H1 (cell line): ENCODE data around the gene TBK1. TPM values are rescaled to one million over a fixed set of nuclear protein-coding genes. Genes with fewer than 3 reads are reported as not detected.

ENCODE experiments used
- CTCF ChIA-PET: fragments of 300-600 bp; sonication (Branson Sonifier 250); formaldehyde crosslinking; loops from one replicate; lab custom pipeline; 2021; ENCODE audit not compliant: partially characterized antibody; lab: Charles Lee
- POLR2A ChIA-PET: fragments of 300-600 bp; sonication (Branson Sonifier 250); formaldehyde crosslinking; loops from one replicate; lab custom pipeline; 2021; ENCODE audit warnings: inconsistent platforms; ENCODE audit not compliant: partially characterized antibody; lab: Charles Lee
- DNase-seq, 2 experiments: peaks; one replicate each; pipeline versions ENCODE4 v3.0.0 to v3.0.0-alpha.2; 2010 to 2022; ENCODE audit warnings: low spot score in 2 of 2, low read depth in 1 of 2, mixed read lengths in 1 of 2
- FAIRE-seq: peaks from 2 replicates; lab custom pipeline; 2011; peaks lifted over from hg19 to GRCh38; lab: Jason Lieb, UNC
- H2AFZ ChIP-seq: 2 replicates; pipeline ENCODE4 v1.8.1; 2012; ENCODE audit warnings: low read length, inconsistent platforms
- H2AK5ac ChIP-seq: 2 replicates; pipeline ENCODE4 v1.6.1; 2013; ENCODE audit warnings: low read depth, low read length
- H2BK120ac ChIP-seq: replicated peaks from 2 replicates; pipeline ENCODE3; 2013; ENCODE audit warnings: low read depth, low read length, inconsistent platforms
- H2BK12ac ChIP-seq: 2 replicates; pipeline ENCODE4 v1.6.1; 2013; ENCODE audit warnings: low read depth, low read length
- H2BK15ac ChIP-seq: 2 replicates; pipeline ENCODE4 v1.6.1; 2013; ENCODE audit warnings: low read length
- H2BK20ac ChIP-seq: 2 replicates; pipeline ENCODE4 v1.6.1; 2013; ENCODE audit warnings: low read length
- H2BK5ac ChIP-seq: 2 replicates; pipeline ENCODE4 v1.6.1; 2013; ENCODE audit warnings: low read depth, low read length
- H3K14ac ChIP-seq: 2 replicates; pipeline ENCODE4 v1.6.1; 2013; ENCODE audit warnings: inconsistent platforms; ENCODE audit not compliant: insufficient read length
- H3K18ac ChIP-seq: 2 replicates; pipeline ENCODE4 v1.6.1; 2013; ENCODE audit warnings: low read length; ENCODE audit errors: extremely low read depth
- H3K23ac ChIP-seq: 2 replicates; pipeline ENCODE4 v1.6.1; 2013; ENCODE audit warnings: inconsistent platforms; ENCODE audit not compliant: insufficient read length
- H3K23me2 ChIP-seq: 2 replicates; pipeline ENCODE4 v1.6.1; 2013; ENCODE audit warnings: low read depth, low read length
- H3K27ac ChIP-seq: 2 replicates; pipeline ENCODE4 v1.6.1; 2011; ENCODE audit warnings: low read depth, low read length, inconsistent platforms
- H3K27me3 ChIP-seq, 4 experiments: replicated peaks in 1 of 4; 1 replicate in 1 of 4; 2 replicates in 3 of 4; pipeline versions ENCODE4 v1.6.1 to v1.8.1; 2011 to 2013; ENCODE audit warnings: low read length in 3 of 4, mild to moderate bottlenecking in 3 of 4, inconsistent platforms in 2 of 4, mixed read lengths in 2 of 4, moderate library complexity in 1 of 4; ENCODE audit not compliant: control insufficient read depth in 3 of 4, insufficient read depth in 3 of 4; ENCODE audit errors: extremely low read depth in 1 of 4
- H3K36me3 ChIP-seq, 4 experiments: 2 replicates each; pipeline versions ENCODE4 v1.6.1 to v1.8.1; 2011 to 2013; ENCODE audit warnings: mild to moderate bottlenecking in 4 of 4, low read length in 3 of 4, moderate library complexity in 2 of 4, control low read depth in 1 of 4, inconsistent platforms in 1 of 4; ENCODE audit not compliant: insufficient read depth in 4 of 4, control insufficient read depth in 2 of 4
- H3K4ac ChIP-seq: replicated peaks from 2 replicates; pipeline ENCODE3; 2013; ENCODE audit warnings: low read length, low read depth, mixed read lengths, inconsistent platforms; ENCODE audit not compliant: insufficient read length
- H3K4me1 ChIP-seq, 4 experiments: replicated peaks in 1 of 4; 1 replicate in 1 of 4; 2 replicates in 3 of 4; pipeline versions ENCODE4 v1.6.1 to v1.8.1; 2011 to 2013; ENCODE audit warnings: low read length in 3 of 4, inconsistent platforms in 2 of 4, mixed read lengths in 1 of 4; ENCODE audit not compliant: insufficient read depth in 4 of 4, control insufficient read depth in 3 of 4
- H3K4me2 ChIP-seq, 2 experiments: 2 replicates each; pipeline versions ENCODE4 v1.6.1 to v1.8.1; 2011 to 2013; ENCODE audit warnings: low read depth in 2 of 2, low read length in 2 of 2, control low read depth in 1 of 2, inconsistent platforms in 1 of 2, mild to moderate bottlenecking in 1 of 2; ENCODE audit not compliant: insufficient read depth in 1 of 2
- H3K4me3 ChIP-seq, 4 experiments: fragments of 200-600, 300-600 bp in 1 of 4; sonication (generic), shearing (Covaris generic), sonication (Bioruptor Twin) in 1 of 4; 2 replicates each; pipeline versions ENCODE4 v1.5.1 to v1.8.1; 2011 to 2016; ENCODE audit warnings: low read length in 4 of 4, low read depth in 3 of 4, control low read depth in 2 of 4, inconsistent platforms in 2 of 4, mild to moderate bottlenecking in 2 of 4, mixed read lengths in 1 of 4, moderate library complexity in 1 of 4; ENCODE audit not compliant: insufficient read depth in 2 of 4; ENCODE audit errors: extremely low read depth in 1 of 4
- H3K56ac ChIP-seq: replicated peaks from 2 replicates; pipeline ENCODE3; 2013; ENCODE audit warnings: low read depth, mild to moderate bottlenecking, mixed read lengths, low read length, inconsistent platforms; ENCODE audit not compliant: insufficient read length
- H3K79me1 ChIP-seq: 2 replicates; pipeline ENCODE4 v1.6.1; 2013; ENCODE audit warnings: low read depth, low read length, control low read depth
- H3K79me2 ChIP-seq, 2 experiments: 2 replicates each; pipeline versions ENCODE4 v1.6.1 to v1.8.1; 2012 to 2013; ENCODE audit warnings: low read length in 2 of 2, mild to moderate bottlenecking in 2 of 2, inconsistent platforms in 1 of 2; ENCODE audit not compliant: insufficient read depth in 2 of 2, control insufficient read depth in 1 of 2
- H3K9ac ChIP-seq, 4 experiments: replicated peaks in 1 of 4; 1 replicate in 1 of 4; 2 replicates in 3 of 4; pipeline versions ENCODE4 v1.6.1 to v1.8.1; 2011 to 2013; ENCODE audit warnings: low read depth in 3 of 4, low read length in 3 of 4, control low read depth in 2 of 4, mild to moderate bottlenecking in 2 of 4, moderate library complexity in 2 of 4, inconsistent platforms in 1 of 4; ENCODE audit errors: extremely low read depth in 1 of 4
- H3K9me3 ChIP-seq, 2 experiments: 2 replicates each; pipeline versions ENCODE4 v1.6.1 to v1.8.1; 2012 to 2013; ENCODE audit warnings: mild to moderate bottlenecking in 2 of 2, moderate library complexity in 2 of 2, control low read depth in 1 of 2, inconsistent platforms in 1 of 2, low read depth in 1 of 2, low read length in 1 of 2, mixed read lengths in 1 of 2; ENCODE audit not compliant: insufficient read depth in 2 of 2
- H4K20me1 ChIP-seq, 2 experiments: replicated peaks in 1 of 2; 2 replicates each; pipeline versions ENCODE3 to v1.8.1; 2011 to 2013; ENCODE audit warnings: inconsistent platforms in 2 of 2, low read length in 2 of 2, mild to moderate bottlenecking in 1 of 2; ENCODE audit not compliant: insufficient read depth in 2 of 2, control insufficient read depth in 1 of 2
- H4K5ac ChIP-seq: 2 replicates; pipeline ENCODE4 v1.6.1; 2013; ENCODE audit warnings: low read length, low read depth, mixed read lengths, inconsistent platforms; ENCODE audit not compliant: insufficient read length
- H4K8ac ChIP-seq: 2 replicates; pipeline ENCODE4 v1.8.0; 2013; ENCODE audit warnings: mild to moderate bottlenecking, moderate library complexity, low read length, inconsistent platforms; ENCODE audit not compliant: insufficient read depth; ENCODE audit errors: extremely low read depth
- H4K91ac ChIP-seq: replicated peaks from 2 replicates; pipeline ENCODE3; 2013; ENCODE audit warnings: low read length, mixed read lengths, inconsistent platforms; ENCODE audit not compliant: insufficient read length
- CBX5 ChIP-seq: fragments of 300-800, 300-1000 bp; sonication (generic); IDR thresholded peaks from 2 replicates; pipeline ENCODE4 v1.7.1; 2016; ENCODE audit warnings: antibody characterized with exemption, low read length, low read depth
- HDAC2 ChIP-seq, 2 experiments: fragments of 300-600 bp in 1 of 2; sonication (generic) in 1 of 2; IDR thresholded peaks; 2 replicates each; pipeline ENCODE4 v1.6.1; 2011 to 2012; ENCODE audit warnings: low read depth in 2 of 2, low read length in 2 of 2, mild to moderate bottlenecking in 2 of 2, moderate library complexity in 2 of 2, borderline replicate concordance in 1 of 2, inconsistent platforms in 1 of 2
- WGBS, 2 experiments: shearing (Covaris generic) in 1 of 2; methylation state at CpG; one replicate each; pipeline versions ENCODE4 v1.1.6 to v1.1.7; 2013 to 2015; ENCODE audit warnings: low lambda C conversion rate in 2 of 2, mixed read lengths in 2 of 2, inconsistent platforms in 1 of 2, low coverage in 1 of 2, missing lambda C conversion rate in 1 of 2; ENCODE audit not compliant: insufficient replicate concordance in 2 of 2, insufficient coverage in 1 of 2, insufficient read length in 1 of 2; ENCODE audit errors: extremely low coverage in 1 of 2, missing lambda C conversion rate in 1 of 2; 5-methylcytosine and 5-hydroxymethylcytosine counted together
- polyA plus RNA-seq, 7 experiments: library from polyadenylated mRNA; depleted of rRNA in 3 of 7; stranded (reverse) in 5 of 7; unstranded in 2 of 7; fragments of >200 nt in 5 of 7; fragments of 200-250 nt in 2 of 7; gene quantifications; 1 replicate in 5 of 7; 2 replicates in 1 of 7; 4 replicates in 1 of 7; pipeline versions ENCODE4 v1.2.1 to v1.2.3, GENCODE V29; 2011 to 2013; ENCODE audit warnings: missing spikeins in 2 of 7, mixed read lengths in 2 of 7
- total RNA-seq: library from RNA; stranded (reverse); fragmentation: NEBNext Ultra II Directional; extraction: Animal tissue kit (Norgen Biotek cat#: 25700); gene quantifications from 2 replicates; pipeline ENCODE4 v1.2.1, GENCODE V29; 2021
- TF ChIP-seq, protein P1 (sequence below): IDR thresholded peaks from 2 replicates; pipeline ENCODE4 v1.6.1; 2011; ENCODE audit warnings: low read depth, mild to moderate bottlenecking, low read length; ENCODE audit not compliant: insufficient read depth

TBK1 gene
- total and polyA plus RNA-seq, 2 of the 8 experiments (the other 6 are each of a cell fraction or from before 2014, with no cell fraction given): 5.3 to 20.4 TPM

- H3K79me1 ChIP-seq: no peaks in the 10 kb centered on the region
These were observed 46.0 kb downstream of the TBK1 start for GRCh38 chr12:64497903-64498302.

More at GRCh38 chr12:64497903-64498302, 46.0 kb downstream of the TBK1 start:
- Histone ChIP-seq H3K4me2 (no peak overlapping the region), H4K91ac (no peak overlapping the region), H3K23me2 (no peaks in the 10 kb centered on the region), H2BK12ac (no peak overlapping the region), H3K4ac (no peak overlapping the region), H3K23ac (no peak overlapping the region), H3K18ac (no peak overlapping the region), H3K4me3 (no peak overlapping the region), H2AK5ac (no peak overlapping the region), H3K14ac (no peak overlapping the region), H2BK20ac (no peak overlapping the region), H3K79me2 (no peaks in the 10 kb centered on the region), H3K27me3 (no peaks in the 10 kb centered on the region), H3K27ac (no peak overlapping the region), H4K20me1 (no peaks in the 10 kb centered on the region), H3K9ac (no peak overlapping the region), H2BK120ac (no peak overlapping the region), H4K5ac (no peak overlapping the region), H4K8ac (no peak overlapping the region), H3K4me1 (no peaks in the 10 kb centered on the region), H2AFZ (no peak overlapping the region), H2BK15ac (no peak overlapping the region), H2BK5ac (no peak overlapping the region), H3K56ac (no peak overlapping the region), H3K9me3 (no peaks in the 10 kb centered on the region), H3K36me3 (peaks cover 2 to 56% (median 19%) of the 10 kb centered on the region in 4 experiments; a peak in 6 of 8 replicates)
- DNase-seq: no peak
- POLR2A ChIA-PET: no interaction called here
- CTCF ChIA-PET: no interaction called here
- FAIRE-seq: no peak
- 79% methylated on average over 1 of the region's 1 CpG; no CpG with 5 or more reads in 1 of the 2 experiments for WGBS, 2 experiments
- TF ChIP-seq, protein P1, sequence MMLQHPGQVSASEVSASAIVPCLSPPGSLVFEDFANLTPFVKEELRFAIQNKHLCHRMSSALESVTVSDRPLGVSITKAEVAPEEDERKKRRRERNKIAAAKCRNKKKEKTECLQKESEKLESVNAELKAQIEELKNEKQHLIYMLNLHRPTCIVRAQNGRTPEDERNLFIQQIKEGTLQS: no peak
- TF ChIP-seq HDAC2 (IDR thresholded peaks at IDR 0.05; ENCODE audit: borderline replicate concordance in 1 of 2, low read depth in 2 of 2, low read length in 2 of 2) (no peak), CBX5 (no peak)
